Kidney epithelial cell (primary cell): ENCODE data around the gene ACP1. TPM values are rescaled to one million over a fixed set of nuclear protein-coding genes. Genes with fewer than 3 reads are reported as not detected.

ENCODE experiments used
- DNase-seq: peaks from one replicate; pipeline ENCODE4 v3.0.0-alpha.2; 2010; ENCODE audit warnings: low read depth
- H3K27me3 ChIP-seq: 2 replicates; pipeline ENCODE4 v1.6.0; 2011; ENCODE audit warnings: low read length; ENCODE audit not compliant: control insufficient read depth, insufficient read depth
- H3K36me3 ChIP-seq: 2 replicates; pipeline ENCODE4 v1.5.1; 2011; ENCODE audit warnings: low read length; ENCODE audit not compliant: control insufficient read depth, insufficient read depth
- H3K4me3 ChIP-seq: 2 replicates; pipeline ENCODE4 v1.5.1; 2011; ENCODE audit warnings: low read depth, mild to moderate bottlenecking, control low read depth, low read length
- total RNA-seq: library from RNA; depleted of rRNA; stranded (reverse); fragments of >200 nt; gene quantifications from 2 replicates; pipeline ENCODE4 v1.2.3, GENCODE V29; 2015
- TF ChIP-seq, protein P1 (sequence below): IDR thresholded peaks from 2 replicates; pipeline ENCODE4 v1.5.1; 2011; ENCODE audit warnings: mild to moderate bottlenecking, moderate library complexity, low read length, control low read depth, inconsistent platforms; ENCODE audit not compliant: insufficient read depth, poor library complexity, severe bottlenecking

The ACP1 gene
- total RNA-seq, 1 donor from 2014 or later, result 120 TPM

DNA sequence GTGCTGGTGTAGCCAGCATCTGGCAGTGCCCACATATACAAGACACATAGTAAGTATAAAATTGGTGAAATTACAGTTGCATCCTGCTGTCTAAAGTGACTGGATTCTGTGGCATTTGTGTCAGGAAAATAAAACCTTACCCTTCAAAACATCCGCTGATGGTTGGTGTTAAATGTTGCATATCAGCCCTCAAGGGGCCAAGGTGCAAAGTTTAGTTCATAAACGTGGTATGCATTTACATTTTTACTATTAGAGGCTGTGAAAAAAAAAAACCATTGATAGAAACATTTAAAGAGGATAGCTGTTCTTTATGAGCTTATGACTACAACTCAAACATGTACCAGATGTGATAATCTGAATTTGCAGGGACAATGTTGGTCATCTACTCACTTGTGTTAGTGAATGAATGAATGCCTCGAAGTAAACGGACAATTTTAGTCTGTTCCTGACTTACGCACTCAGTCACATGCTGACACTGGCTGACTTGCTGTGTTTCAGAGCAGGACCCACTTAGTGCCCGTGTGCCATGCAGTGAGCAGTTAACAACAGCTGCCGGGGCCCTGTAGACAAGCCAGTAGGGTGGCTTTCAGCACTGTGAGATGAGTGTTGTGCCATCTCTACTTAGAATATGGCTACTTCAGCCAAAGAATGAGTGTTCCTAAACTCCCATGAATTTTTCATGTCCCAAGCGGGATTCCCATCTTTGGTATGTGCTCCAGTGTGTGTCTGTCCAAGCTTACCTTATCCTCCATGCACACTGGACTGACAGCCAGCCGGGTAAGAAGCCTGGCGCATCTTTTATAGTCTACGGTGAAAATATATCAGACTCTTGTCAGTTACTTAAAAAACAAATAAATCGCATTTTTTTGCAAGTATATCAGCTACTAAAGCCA lies 17.9 kb downstream of the ACP1 start:
- TF ChIP-seq, protein P1, sequence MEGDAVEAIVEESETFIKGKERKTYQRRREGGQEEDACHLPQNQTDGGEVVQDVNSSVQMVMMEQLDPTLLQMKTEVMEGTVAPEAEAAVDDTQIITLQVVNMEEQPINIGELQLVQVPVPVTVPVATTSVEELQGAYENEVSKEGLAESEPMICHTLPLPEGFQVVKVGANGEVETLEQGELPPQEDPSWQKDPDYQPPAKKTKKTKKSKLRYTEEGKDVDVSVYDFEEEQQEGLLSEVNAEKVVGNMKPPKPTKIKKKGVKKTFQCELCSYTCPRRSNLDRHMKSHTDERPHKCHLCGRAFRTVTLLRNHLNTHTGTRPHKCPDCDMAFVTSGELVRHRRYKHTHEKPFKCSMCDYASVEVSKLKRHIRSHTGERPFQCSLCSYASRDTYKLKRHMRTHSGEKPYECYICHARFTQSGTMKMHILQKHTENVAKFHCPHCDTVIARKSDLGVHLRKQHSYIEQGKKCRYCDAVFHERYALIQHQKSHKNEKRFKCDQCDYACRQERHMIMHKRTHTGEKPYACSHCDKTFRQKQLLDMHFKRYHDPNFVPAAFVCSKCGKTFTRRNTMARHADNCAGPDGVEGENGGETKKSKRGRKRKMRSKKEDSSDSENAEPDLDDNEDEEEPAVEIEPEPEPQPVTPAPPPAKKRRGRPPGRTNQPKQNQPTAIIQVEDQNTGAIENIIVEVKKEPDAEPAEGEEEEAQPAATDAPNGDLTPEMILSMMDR, result no peak
- no peak overlapping the region for H3K4me3 ChIP-seq
- H3K27me3 ChIP-seq, result peaks cover 6% of the 10 kb centered on the region
- no peak for DNase-seq
- no peaks in the 10 kb centered on the region for H3K36me3 ChIP-seq

- no peak overlapping the region for H3K4me3 ChIP-seq
- peaks cover 12% of the 10 kb centered on the region for H3K27me3 ChIP-seq
- DNase-seq, result no peak
- no peaks in the 10 kb centered on the region for H3K36me3 ChIP-seq
- TF ChIP-seq, protein P1, result no peak
Observed at GRCh38 chr2:283996-284794, 19.4 kb downstream of the ACP1 start.

- TF ChIP-seq, protein P1, result no peak
- no peaks in the 10 kb centered on the region for H3K36me3 ChIP-seq
- peaks cover 20% of the 10 kb centered on the region for H3K27me3 ChIP-seq
- DNase-seq, result no peak
- no peak overlapping the region for H3K4me3 ChIP-seq
Observed at GRCh38 chr2:284896-285492, 20.2 kb downstream of the ACP1 start.

DNA sequence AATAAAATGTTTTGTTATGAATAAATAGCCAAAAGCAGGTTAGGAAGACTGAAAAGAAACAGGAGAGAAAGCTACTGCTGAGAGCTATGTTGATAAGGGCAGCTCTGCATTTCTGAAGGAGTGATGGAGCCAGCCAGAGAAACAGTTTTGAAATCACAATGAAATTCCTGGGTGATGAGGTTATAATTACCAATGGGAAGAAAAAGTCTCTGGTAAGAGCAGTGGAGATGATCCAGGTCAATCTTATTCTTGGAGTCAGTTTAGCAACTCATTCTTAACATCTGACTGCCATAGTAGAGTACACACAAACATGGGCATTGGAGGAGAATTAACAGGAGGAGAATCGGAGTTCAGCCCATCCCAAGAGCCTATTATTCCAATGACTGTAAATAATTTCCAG lies 20.8 kb downstream of the ACP1 start:
- Histone ChIP-seq H3K4me3 (no peak overlapping the region), H3K27me3 (peaks cover 20% of the 10 kb centered on the region), H3K36me3 (no peaks in the 10 kb centered on the region)
- no peak for DNase-seq
- TF ChIP-seq, protein P1, result no peak

DNA sequence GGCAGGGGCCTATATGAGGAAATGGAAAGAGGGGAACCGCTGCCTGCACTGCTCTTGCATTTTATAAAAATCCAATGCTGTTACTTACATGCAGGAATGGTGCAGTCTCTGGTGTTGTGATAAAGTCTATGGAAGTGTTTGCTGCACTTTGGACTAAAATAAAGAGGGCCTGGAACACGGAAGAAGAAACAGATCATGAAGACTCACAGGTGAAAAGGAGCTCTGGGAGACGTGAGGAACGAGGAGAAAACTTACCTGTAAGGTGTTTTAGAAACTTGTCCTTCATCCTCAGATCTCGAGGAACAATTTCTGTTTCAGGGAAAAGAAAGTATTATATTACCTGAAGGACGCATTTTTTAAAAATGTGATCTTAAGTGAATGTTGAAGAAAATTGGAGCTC lies 21.3 kb downstream of the ACP1 start:
- no peak for DNase-seq
- H3K4me3 ChIP-seq, result no peak overlapping the region
- H3K36me3 ChIP-seq, result no peaks in the 10 kb centered on the region
- TF ChIP-seq, protein P1, result no peak
- H3K27me3 ChIP-seq, result peaks cover 20% of the 10 kb centered on the region
